Neutrophil (primary cell): ENCODE results near the gene MAPK10.

Source experiments
- H3K27ac ChIP-seq: fragments of 200-600 bp; sonication (generic); 2 replicates; pipeline ENCODE4 v1.5.1; 2016; ENCODE audit warnings: mild to moderate bottlenecking, moderate library complexity
- H3K27me3 ChIP-seq: fragments of 200-600 bp; sonication (generic); 2 replicates; pipeline ENCODE4 v1.6.0; 2016; ENCODE audit warnings: mild to moderate bottlenecking
- H3K36me3 ChIP-seq: fragments of 200-600 bp; sonication (generic); 2 replicates; pipeline ENCODE4 v1.5.1; 2017
- H3K4me1 ChIP-seq, 2 experiments: fragments of 200-600 bp in 1 of 2; sonication (generic) in 1 of 2; 1 replicate in 1 of 2; 2 replicates in 1 of 2; pipeline versions ENCODE4 v1.5.1 to v1.6.1; 2013 to 2016; ENCODE audit warnings: low read depth in 1 of 2, low read length in 1 of 2, mild to moderate bottlenecking in 1 of 2, moderate library complexity in 1 of 2; ENCODE audit not compliant: control insufficient read depth in 1 of 2, insufficient read depth in 1 of 2
- H3K4me3 ChIP-seq, 2 experiments: fragments of 200-600 bp in 1 of 2; sonication (generic) in 1 of 2; 1 replicate in 1 of 2; 2 replicates in 1 of 2; pipeline ENCODE4 v1.5.1; 2013 to 2016; ENCODE audit warnings: low read depth in 1 of 2, low read length in 1 of 2, mild to moderate bottlenecking in 1 of 2, moderate library complexity in 1 of 2
- H3K9me3 ChIP-seq: fragments of 200-600 bp; sonication (generic); 2 replicates; pipeline ENCODE4 v1.5.1; 2016
- TF ChIP-seq, protein P1 (sequence below): fragments of 200-600 bp; sonication (generic); IDR thresholded peaks from 2 replicates; pipeline ENCODE4 v1.5.1; 2016; ENCODE audit warnings: antibody characterized with exemption

MAPK10 gene

DNA sequence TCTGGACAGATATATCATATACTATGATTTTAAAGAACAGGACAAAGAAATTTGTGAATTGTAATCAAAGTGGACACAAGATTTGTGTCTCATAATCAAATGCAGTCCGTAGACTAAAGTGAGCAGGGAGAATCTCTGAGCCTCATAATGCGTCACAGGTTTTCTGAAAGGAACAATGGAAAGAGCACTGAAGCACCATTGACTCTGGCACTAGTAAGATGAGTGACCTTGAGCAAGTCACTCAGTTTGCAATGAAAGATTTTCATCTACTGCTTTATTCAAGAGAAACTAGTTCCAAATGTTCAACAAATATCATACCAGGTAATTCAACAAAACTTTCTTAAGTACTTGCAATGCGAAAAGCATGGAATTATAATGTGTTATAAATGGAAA lies 315.3 kb downstream of the MAPK10 start:
- no peak overlapping the region for H3K4me3 ChIP-seq
- no peaks in the 10 kb centered on the region for H3K4me1 ChIP-seq
- no peaks in the 10 kb centered on the region for H3K9me3 ChIP-seq
- no peaks in the 10 kb centered on the region for H3K36me3 ChIP-seq
- H3K27ac ChIP-seq = no peak overlapping the region
- H3K27me3 ChIP-seq = no peaks in the 10 kb centered on the region
- TF ChIP-seq, protein P1, sequence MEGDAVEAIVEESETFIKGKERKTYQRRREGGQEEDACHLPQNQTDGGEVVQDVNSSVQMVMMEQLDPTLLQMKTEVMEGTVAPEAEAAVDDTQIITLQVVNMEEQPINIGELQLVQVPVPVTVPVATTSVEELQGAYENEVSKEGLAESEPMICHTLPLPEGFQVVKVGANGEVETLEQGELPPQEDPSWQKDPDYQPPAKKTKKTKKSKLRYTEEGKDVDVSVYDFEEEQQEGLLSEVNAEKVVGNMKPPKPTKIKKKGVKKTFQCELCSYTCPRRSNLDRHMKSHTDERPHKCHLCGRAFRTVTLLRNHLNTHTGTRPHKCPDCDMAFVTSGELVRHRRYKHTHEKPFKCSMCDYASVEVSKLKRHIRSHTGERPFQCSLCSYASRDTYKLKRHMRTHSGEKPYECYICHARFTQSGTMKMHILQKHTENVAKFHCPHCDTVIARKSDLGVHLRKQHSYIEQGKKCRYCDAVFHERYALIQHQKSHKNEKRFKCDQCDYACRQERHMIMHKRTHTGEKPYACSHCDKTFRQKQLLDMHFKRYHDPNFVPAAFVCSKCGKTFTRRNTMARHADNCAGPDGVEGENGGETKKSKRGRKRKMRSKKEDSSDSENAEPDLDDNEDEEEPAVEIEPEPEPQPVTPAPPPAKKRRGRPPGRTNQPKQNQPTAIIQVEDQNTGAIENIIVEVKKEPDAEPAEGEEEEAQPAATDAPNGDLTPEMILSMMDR = no peak

GRCh38 chr4:86043755-86044592 lies 315.9 kb downstream of the MAPK10 start:
- Histone ChIP-seq H3K27ac (no peak overlapping the region), H3K4me1 (no peaks in the 10 kb centered on the region), H3K27me3 (no peaks in the 10 kb centered on the region), H3K9me3 (no peaks in the 10 kb centered on the region), H3K4me3 (no peak overlapping the region), H3K36me3 (no peaks in the 10 kb centered on the region)
- TF ChIP-seq, protein P1 = no peak

DNA sequence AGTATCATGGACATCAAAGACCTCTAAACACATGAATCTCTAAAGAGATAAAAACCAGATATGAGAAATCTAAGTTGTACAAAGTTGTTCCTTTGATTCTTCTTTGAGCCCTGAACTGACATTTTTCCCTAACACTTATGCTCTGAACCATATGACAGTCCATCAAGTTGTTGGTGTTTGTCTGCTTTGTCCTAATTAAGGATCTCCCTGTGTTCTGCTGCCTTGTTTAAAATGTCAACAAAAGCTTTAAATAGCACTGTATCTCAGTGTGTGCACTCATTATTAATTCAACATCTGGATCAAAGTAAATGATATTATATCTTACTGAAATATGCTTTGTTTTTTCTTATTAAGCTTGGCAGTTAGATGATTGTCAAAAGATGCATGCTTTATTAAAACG lies 321.8 kb downstream of the MAPK10 start:
- Histone ChIP-seq H3K4me1 (peaks cover 5 to 9% of the 10 kb centered on the region in 2 experiments), H3K27ac (no peak overlapping the region), H3K27me3 (no peaks in the 10 kb centered on the region), H3K9me3 (no peaks in the 10 kb centered on the region), H3K36me3 (no peaks in the 10 kb centered on the region), H3K4me3 (no peak overlapping the region)
- TF ChIP-seq, protein P1 = no peak

GRCh38 chr4:86036736-86037135 lies 323.1 kb downstream of the MAPK10 start:
- no peaks in the 10 kb centered on the region for H3K27me3 ChIP-seq
- no peak overlapping the region for H3K27ac ChIP-seq
- H3K4me3 ChIP-seq = no peak overlapping the region
- TF ChIP-seq, protein P1 = no peak
- H3K9me3 ChIP-seq = no peaks in the 10 kb centered on the region
- no peaks in the 10 kb centered on the region for H3K36me3 ChIP-seq
- peaks cover 14 to 21% of the 10 kb centered on the region in 2 experiments for H3K4me1 ChIP-seq

- H3K36me3 ChIP-seq = no peaks in the 10 kb centered on the region
- H3K27ac ChIP-seq = no peak overlapping the region
These were observed 324.2 kb downstream of the MAPK10 start for GRCh38 chr4:86035688-86036087.

More at GRCh38 chr4:86035688-86036087, 324.2 kb downstream of the MAPK10 start:
- Histone ChIP-seq H3K9me3 (no peaks in the 10 kb centered on the region), H3K4me1 (peaks cover 14 to 29% of the 10 kb centered on the region in 2 experiments), H3K27me3 (no peaks in the 10 kb centered on the region), H3K4me3 (no peak overlapping the region)
- TF ChIP-seq, protein P1 = no peak
